ENCODE data around the gene RERE.

The RERE gene

DNA sequence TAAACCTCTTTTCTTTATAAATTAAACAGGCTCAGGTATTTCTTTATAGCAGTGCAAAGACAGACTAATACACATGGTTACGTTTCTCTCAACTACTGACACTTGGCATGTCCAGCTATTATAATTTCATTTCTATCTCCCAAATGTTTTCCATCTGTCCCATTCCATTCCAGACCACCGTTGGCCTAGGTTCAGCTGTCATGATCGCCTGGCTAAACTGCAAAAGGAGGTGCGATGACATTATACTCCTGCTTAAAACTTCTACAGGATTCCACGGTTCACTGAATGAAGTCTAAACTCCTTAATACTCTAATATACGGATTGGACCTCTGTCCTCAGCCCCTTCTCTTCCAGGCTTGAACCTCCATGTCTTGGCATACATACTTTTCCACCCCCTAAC, 72.1 kb downstream of the RERE start:
- CTCF ChIA-PET, result interaction anchor here (0.6 kb wide), 1 partner anchor 24 kb away, joined by 3 read pairs; no protein-coding TSS in a partner anchor
- H3K9me3 ChIP-seq (ENCODE audit: control insufficient read depth, insufficient read depth, low read depth, low read length), result no peaks in the 10 kb centered on the region
- H3K36me3 ChIP-seq (ENCODE audit: control insufficient read depth in 2 of 2, insufficient read depth in 1 of 2, low read length in 2 of 2), result peaks cover 0 to 8% of the 10 kb centered on the region in 2 experiments; a peak in 1 of 3 replicates
- no peak overlapping the region for H3K4me3 ChIP-seq (ENCODE audit: low read depth, low read length)
- POLR2A ChIA-PET, result no interaction called here
- no peak for TF ChIP-seq ZNF16 (tag by site-specific recombination; IDR thresholded peaks at IDR 0.05; ENCODE audit: low read depth)
- no peak for TF ChIP-seq ZNF335 (tag by site-specific recombination; conservative IDR thresholded peaks at IDR 0.05)
- TF ChIP-seq SCRT1 (tag by site-specific recombination; IDR thresholded peaks at IDR 0.05; ENCODE audit: borderline replicate concordance), result no peak
- no peak overlapping the region for H3K27ac ChIP-seq (ENCODE audit: extremely low read depth, low read depth, low read length)
- 0 out of 2 replicates have a peak, but pooled peaks cover 2% of the 10 kb centered on the region for H3K4me1 ChIP-seq (ENCODE audit: control insufficient read depth, insufficient read depth, low read length)

DNA sequence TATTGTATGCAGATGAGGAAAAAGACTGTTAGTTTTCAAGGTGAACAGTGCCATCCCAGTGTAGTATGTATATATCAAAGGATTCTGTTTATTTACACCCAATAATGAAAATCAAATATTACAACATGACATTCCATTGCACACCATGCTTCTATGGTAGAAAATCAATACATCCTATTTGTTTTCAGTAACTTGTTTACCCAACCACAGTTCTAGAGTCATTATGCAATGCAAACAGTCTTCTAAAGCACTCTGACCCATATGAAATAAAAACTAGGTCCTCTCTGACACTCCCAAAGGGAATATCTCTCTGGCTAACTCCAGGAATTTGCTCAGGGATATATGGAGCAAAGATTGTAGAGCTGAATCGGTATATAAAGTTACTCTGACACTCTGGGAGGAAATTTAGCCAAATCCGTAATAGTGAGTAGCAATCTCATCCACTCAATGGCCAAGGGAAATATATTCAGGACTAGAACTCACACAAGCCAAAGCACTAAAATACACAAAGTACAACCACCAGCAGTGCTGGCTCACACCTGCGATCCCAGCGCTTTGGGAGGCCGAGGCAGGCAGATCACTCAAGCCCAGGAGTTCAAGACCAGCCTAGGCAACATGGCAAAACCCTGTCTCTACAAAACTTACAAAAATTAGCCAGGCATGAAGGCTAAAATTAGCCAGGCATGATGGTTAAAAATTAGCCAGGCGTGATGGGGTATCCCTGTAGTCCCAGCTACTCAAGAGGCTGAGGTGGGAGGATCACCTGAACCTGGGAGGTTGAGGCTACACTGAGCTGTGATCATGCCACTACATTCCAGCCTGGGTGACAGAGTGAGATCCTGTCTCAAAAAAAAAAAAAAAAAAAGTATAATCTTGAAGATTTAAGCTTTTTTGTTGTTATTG, 75.2 kb downstream of the RERE start:
- H3K36me3 ChIP-seq (ENCODE audit: control insufficient read depth in 2 of 2, insufficient read depth in 1 of 2, low read length in 2 of 2), result peaks cover 0 to 17% of the 10 kb centered on the region in 2 experiments; a peak in 1 of 3 replicates
- no peak overlapping the region for H3K27ac ChIP-seq (ENCODE audit: extremely low read depth, low read depth, low read length)
- CTCF ChIA-PET, result interaction anchor here (0.6 to 1.1 kb wide), 4 partner anchors 90 to 609 kb away, joined by 3 to 5 read pairs (median 3); no protein-coding TSS in a partner anchor
- POLR2A ChIA-PET, result no interaction called here
- H3K9me3 ChIP-seq (ENCODE audit: control insufficient read depth, insufficient read depth, low read depth, low read length), result no peaks in the 10 kb centered on the region
- no peak for TF ChIP-seq ZNF610 (tag by site-specific recombination; IDR thresholded peaks at IDR 0.05; ENCODE audit: borderline replicate concordance)
- TF ChIP-seq, protein P1, sequence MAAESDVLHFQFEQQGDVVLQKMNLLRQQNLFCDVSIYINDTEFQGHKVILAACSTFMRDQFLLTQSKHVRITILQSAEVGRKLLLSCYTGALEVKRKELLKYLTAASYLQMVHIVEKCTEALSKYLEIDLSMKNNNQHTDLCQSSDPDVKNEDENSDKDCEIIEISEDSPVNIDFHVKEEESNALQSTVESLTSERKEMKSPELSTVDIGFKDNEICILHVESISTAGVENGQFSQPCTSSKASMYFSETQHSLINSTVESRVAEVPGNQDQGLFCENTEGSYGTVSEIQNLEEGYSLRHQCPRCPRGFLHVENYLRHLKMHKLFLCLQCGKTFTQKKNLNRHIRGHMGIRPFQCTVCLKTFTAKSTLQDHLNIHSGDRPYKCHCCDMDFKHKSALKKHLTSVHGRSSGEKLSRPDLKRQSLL (tag by site-specific recombination; IDR thresholded peaks at IDR 0.05), result peak; percentile 24; the same call in 1 of the 2 replicates
- 0 out of 2 replicates have a peak, but pooled peaks cover 2% of the 10 kb centered on the region for H3K4me1 ChIP-seq (ENCODE audit: control insufficient read depth, insufficient read depth, low read length)
- no peak overlapping the region for H3K4me3 ChIP-seq (ENCODE audit: low read depth, low read length)

DNA sequence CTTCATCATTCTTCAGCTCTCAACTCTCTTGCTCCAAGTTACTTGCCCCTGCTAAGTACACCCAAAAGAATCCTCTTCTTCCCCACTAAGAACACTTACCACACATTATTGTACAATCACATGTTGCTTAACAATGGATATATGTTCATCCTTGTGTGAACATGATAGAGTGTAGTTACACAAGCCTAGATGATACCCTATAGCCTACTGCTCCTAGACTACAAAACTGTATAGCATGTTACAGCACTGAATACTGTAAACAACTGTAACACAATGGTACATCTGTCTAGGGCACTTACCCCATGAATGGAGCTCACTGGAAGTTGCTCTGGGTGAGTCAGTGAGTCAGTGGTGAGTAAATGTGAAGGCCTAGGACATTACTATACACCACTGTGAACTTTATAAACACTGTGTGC, 77.4 kb downstream of the RERE start:
- H3K27ac ChIP-seq (ENCODE audit: extremely low read depth, low read depth, low read length), result no peak overlapping the region
- H3K4me3 ChIP-seq (ENCODE audit: low read depth, low read length), result no peak overlapping the region
- ChIA-PET POLR2A (no interaction called here), CTCF (interaction anchor here (0.6 to 2.3 kb wide), 4 partner anchors 13 to 203 kb away, joined by 3 to 12 read pairs (median 3); no protein-coding TSS in a partner anchor)
- no peaks in the 10 kb centered on the region for H3K4me1 ChIP-seq (ENCODE audit: control insufficient read depth, insufficient read depth, low read length)
- no peaks in the 10 kb centered on the region for H3K9me3 ChIP-seq (ENCODE audit: control insufficient read depth, insufficient read depth, low read depth, low read length)
- peaks cover 0 to 17% of the 10 kb centered on the region in 2 experiments; a peak in 1 of 3 replicates for H3K36me3 ChIP-seq (ENCODE audit: control insufficient read depth in 2 of 2, insufficient read depth in 1 of 2, low read length in 2 of 2)
- TF ChIP-seq ZNF157 (tag by site-specific recombination; IDR thresholded peaks at IDR 0.05) (no peak), ZNF174 (tag by site-specific recombination; IDR thresholded peaks at IDR 0.05) (no peak), ZNF629 (tag by site-specific recombination; IDR thresholded peaks at IDR 0.05) (no peak), ZNF768 (tag by site-specific recombination; IDR thresholded peaks at IDR 0.05) (no peak), MYNN (tag by site-specific recombination; IDR thresholded peaks at IDR 0.05; ENCODE audit: borderline replicate concordance) (no peak)
- TF ChIP-seq, protein P2, sequence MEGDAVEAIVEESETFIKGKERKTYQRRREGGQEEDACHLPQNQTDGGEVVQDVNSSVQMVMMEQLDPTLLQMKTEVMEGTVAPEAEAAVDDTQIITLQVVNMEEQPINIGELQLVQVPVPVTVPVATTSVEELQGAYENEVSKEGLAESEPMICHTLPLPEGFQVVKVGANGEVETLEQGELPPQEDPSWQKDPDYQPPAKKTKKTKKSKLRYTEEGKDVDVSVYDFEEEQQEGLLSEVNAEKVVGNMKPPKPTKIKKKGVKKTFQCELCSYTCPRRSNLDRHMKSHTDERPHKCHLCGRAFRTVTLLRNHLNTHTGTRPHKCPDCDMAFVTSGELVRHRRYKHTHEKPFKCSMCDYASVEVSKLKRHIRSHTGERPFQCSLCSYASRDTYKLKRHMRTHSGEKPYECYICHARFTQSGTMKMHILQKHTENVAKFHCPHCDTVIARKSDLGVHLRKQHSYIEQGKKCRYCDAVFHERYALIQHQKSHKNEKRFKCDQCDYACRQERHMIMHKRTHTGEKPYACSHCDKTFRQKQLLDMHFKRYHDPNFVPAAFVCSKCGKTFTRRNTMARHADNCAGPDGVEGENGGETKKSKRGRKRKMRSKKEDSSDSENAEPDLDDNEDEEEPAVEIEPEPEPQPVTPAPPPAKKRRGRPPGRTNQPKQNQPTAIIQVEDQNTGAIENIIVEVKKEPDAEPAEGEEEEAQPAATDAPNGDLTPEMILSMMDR (tag by site-specific recombination; IDR thresholded peaks at IDR 0.05), result no peak

DNA sequence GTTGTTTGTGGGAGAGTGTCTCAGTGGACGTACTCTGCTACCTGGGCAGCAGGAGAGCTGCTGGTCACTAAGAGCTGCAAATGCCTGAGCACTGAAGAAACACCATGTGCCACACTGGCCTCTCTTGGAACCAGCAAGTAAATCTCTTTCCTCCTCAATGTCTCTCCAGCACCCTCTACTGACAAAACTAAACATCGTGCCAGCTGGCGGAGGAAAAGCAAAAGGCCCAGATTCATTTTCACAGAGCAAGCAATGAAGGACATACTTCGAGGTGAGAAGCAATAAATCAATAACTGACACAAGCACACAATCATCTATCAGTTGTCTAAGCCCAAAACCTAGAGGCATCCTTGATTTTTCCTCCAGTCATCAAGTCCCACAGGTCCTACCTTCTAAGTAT, 78.1 kb downstream of the RERE start:
- Histone ChIP-seq H3K27ac (ENCODE audit: extremely low read depth, low read depth, low read length) (no peak overlapping the region), H3K9me3 (ENCODE audit: control insufficient read depth, insufficient read depth, low read depth, low read length) (no peaks in the 10 kb centered on the region), H3K36me3 (ENCODE audit: control insufficient read depth in 2 of 2, insufficient read depth in 1 of 2, low read length in 2 of 2) (peaks cover 0 to 17% of the 10 kb centered on the region in 2 experiments; a peak in 1 of 3 replicates), H3K4me1 (ENCODE audit: control insufficient read depth, insufficient read depth, low read length) (no peaks in the 10 kb centered on the region), H3K4me3 (ENCODE audit: low read depth, low read length) (no peak overlapping the region)
- ChIA-PET CTCF (interaction anchor here (0.8 to 2.3 kb wide), 3 partner anchors 11 to 13 kb away, joined by 3 to 12 read pairs (median 9); no protein-coding TSS in a partner anchor), POLR2A (interaction anchor here (1.0 kb wide), 1 partner anchor 78 kb away, joined by 4 read pairs; the partner anchor contains the start of gene RERE)
- TF ChIP-seq ZNF132 (tag by site-specific recombination; IDR thresholded peaks at IDR 0.05; ENCODE audit: borderline replicate concordance) (no peak), ZNF600 (tag by site-specific recombination; IDR thresholded peaks at IDR 0.05) (no peak), ZBTB7A (tag by site-specific recombination; IDR thresholded peaks at IDR 0.05; ENCODE audit: low read depth) (no peak), ZNF621 (tag by site-specific recombination; IDR thresholded peaks at IDR 0.05) (no peak), ZNF302 (tag by site-specific recombination; IDR thresholded peaks at IDR 0.05; ENCODE audit: low read depth) (no peak), MEIS1 (CRISPR knock-in tag; IDR thresholded peaks at IDR 0.05; ENCODE audit: borderline replicate concordance) (no peak), ZNF169 (tag by site-specific recombination; IDR thresholded peaks at IDR 0.05) (no peak)
- TF ChIP-seq, protein P3, sequence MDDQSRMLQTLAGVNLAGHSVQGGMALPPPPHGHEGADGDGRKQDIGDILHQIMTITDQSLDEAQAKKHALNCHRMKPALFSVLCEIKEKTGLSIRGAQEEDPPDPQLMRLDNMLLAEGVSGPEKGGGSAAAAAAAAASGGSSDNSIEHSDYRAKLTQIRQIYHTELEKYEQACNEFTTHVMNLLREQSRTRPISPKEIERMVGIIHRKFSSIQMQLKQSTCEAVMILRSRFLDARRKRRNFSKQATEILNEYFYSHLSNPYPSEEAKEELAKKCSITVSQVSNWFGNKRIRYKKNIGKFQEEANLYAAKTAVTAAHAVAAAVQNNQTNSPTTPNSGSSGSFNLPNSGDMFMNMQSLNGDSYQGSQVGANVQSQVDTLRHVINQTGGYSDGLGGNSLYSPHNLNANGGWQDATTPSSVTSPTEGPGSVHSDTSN (CRISPR knock-in tag; IDR thresholded peaks at IDR 0.05), result no peak

Measured in HEK293 (cell line).